WERI-Rb-1 (cell line): ENCODE measurements around the gene STPG4.

Source experiments
- DNase-seq: peaks from one replicate; pipeline ENCODE4 v3.0.0-alpha.2; 2020
- H3K27ac ChIP-seq: fragments of 250-450 bp; sonication (Bioruptor Pico); 2 replicates; pipeline ENCODE4 v1.5.1; 2020; ENCODE audit warnings: mild to moderate bottlenecking, moderate library complexity
- H3K27me3 ChIP-seq: fragments of 250-450 bp; sonication (Bioruptor Pico); 2 replicates; pipeline ENCODE4 v1.5.1; 2021; ENCODE audit warnings: mild to moderate bottlenecking, low read depth, moderate library complexity; ENCODE audit not compliant: insufficient read depth, severe bottlenecking
- H3K36me3 ChIP-seq: fragments of 250-450 bp; sonication (Bioruptor Pico); 2 replicates; pipeline ENCODE4 v1.5.1; 2020; ENCODE audit warnings: mild to moderate bottlenecking, moderate library complexity
- H3K4me3 ChIP-seq: 2 replicates; pipeline ENCODE4 v1.5.1; 2011; ENCODE audit warnings: low read depth, mild to moderate bottlenecking, control low read depth, low read length
- H3K9me3 ChIP-seq: fragments of 250-450 bp; sonication (Bioruptor Pico); 2 replicates; pipeline ENCODE4 v1.5.1; 2021; ENCODE audit warnings: mild to moderate bottlenecking, moderate library complexity; ENCODE audit not compliant: severe bottlenecking
- TF ChIP-seq, protein P1 (sequence below): IDR thresholded peaks from 2 replicates; pipeline ENCODE4 v1.5.1; 2011; ENCODE audit warnings: low read depth, mild to moderate bottlenecking, control low read depth, inconsistent platforms, low read length

Gene STPG4

DNA sequence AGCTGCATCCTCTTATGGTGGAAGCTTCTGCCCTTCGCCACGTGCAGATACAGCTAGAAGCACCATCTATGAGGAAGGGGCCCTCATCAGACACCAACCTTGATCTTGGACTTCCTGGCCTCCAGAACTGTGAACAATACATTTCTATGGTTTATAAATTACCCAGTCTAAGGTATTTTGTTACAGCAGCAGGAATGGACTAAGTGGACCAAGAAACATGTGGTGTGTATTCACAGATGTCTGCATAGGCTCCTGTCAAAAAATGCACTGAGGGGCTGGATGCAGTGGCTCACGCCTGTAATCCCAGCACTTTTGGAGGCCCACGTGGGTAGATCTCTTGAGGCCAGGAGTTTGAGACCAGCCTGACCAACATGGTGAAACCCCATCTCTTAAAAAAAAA lies 57.5 kb downstream of the STPG4 start:
- Histone ChIP-seq H3K27me3 (no peaks in the 10 kb centered on the region), H3K36me3 (no peaks in the 10 kb centered on the region), H3K4me3 (no peak overlapping the region), H3K27ac (no peak overlapping the region), H3K9me3 (peaks cover 2% of the 10 kb centered on the region)
- TF ChIP-seq, protein P1, sequence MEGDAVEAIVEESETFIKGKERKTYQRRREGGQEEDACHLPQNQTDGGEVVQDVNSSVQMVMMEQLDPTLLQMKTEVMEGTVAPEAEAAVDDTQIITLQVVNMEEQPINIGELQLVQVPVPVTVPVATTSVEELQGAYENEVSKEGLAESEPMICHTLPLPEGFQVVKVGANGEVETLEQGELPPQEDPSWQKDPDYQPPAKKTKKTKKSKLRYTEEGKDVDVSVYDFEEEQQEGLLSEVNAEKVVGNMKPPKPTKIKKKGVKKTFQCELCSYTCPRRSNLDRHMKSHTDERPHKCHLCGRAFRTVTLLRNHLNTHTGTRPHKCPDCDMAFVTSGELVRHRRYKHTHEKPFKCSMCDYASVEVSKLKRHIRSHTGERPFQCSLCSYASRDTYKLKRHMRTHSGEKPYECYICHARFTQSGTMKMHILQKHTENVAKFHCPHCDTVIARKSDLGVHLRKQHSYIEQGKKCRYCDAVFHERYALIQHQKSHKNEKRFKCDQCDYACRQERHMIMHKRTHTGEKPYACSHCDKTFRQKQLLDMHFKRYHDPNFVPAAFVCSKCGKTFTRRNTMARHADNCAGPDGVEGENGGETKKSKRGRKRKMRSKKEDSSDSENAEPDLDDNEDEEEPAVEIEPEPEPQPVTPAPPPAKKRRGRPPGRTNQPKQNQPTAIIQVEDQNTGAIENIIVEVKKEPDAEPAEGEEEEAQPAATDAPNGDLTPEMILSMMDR: no peak
- DNase-seq: no peak

- H3K9me3 ChIP-seq: peaks cover 2% of the 10 kb centered on the region
- no peak overlapping the region for H3K4me3 ChIP-seq
- no peak overlapping the region for H3K27ac ChIP-seq
- DNase-seq: no peak
- TF ChIP-seq, protein P1: no peak
- H3K36me3 ChIP-seq: no peaks in the 10 kb centered on the region
- H3K27me3 ChIP-seq: no peaks in the 10 kb centered on the region
Measured at GRCh38 chr2:47096451-47096850, 58.7 kb downstream of the STPG4 start.

DNA sequence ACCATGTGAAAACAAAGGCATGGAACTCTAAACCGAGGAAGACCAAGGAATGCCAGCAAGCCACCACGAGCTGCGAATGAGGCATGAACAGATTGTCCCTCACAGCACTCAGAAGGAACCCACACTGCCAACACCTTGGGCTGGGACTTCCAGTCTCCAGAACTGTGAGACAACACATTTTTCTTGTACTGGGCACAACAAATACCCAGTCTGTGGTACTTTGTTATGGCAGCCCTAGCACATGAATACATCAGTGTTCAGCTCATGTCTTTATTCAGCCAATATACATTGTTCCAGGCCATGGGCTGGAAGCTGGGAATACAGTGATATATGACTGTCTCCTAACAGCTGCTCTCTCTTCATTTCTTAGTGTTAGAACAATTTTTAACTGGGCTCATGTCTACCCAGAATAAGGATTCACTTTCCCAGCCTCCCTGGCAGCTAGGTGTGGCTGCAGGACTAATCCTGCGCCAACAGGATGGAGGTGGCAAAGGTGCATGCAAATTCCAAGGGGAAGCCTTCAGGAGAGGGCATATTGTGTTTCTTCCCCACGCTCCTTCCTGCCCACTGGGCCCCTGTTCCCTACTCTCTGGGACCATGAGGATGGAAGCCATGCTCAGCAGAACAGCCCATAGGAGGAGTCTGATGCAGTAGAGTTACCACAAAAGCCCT lies 59.6 kb downstream of the STPG4 start:
- TF ChIP-seq, protein P1: no peak
- Histone ChIP-seq H3K9me3 (no peaks in the 10 kb centered on the region), H3K27me3 (no peaks in the 10 kb centered on the region), H3K27ac (no peak overlapping the region), H3K36me3 (no peaks in the 10 kb centered on the region), H3K4me3 (no peak overlapping the region)
- DNase-seq: no peak

DNA sequence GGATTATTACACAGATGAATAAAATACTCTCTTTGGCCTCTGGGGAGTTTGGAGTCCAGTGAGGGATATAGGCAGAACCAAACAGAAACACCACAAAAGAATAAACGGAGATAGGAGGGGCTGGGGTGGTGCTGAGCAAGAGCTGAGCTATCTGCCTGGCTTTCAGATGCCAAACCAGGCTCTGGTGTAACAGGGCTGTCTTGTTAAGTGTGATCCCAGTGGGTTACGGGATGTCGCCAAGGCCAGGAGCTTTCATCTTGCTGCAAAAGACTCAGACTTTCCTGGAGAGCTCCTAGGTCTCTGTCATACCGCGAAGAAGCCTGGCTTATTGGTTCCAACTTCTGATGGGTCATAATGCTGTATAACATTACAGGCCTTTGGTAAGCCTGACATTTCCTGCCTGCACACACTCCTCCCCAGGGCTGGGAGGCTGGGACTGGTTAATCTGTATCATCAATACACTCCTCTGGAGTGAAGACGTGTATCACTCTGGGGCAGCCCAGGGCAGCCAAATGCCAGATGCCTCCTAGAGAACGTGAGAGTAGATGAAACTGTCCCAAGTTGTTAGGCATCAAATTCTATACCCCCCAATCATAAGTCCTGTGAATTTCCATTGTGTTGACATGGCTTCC lies 60.5 kb downstream of the STPG4 start:
- Histone ChIP-seq H3K27me3 (no peaks in the 10 kb centered on the region), H3K4me3 (no peak overlapping the region), H3K9me3 (no peaks in the 10 kb centered on the region), H3K27ac (no peak overlapping the region), H3K36me3 (no peaks in the 10 kb centered on the region)
- TF ChIP-seq, protein P1: no peak
- DNase-seq: no peak

DNA sequence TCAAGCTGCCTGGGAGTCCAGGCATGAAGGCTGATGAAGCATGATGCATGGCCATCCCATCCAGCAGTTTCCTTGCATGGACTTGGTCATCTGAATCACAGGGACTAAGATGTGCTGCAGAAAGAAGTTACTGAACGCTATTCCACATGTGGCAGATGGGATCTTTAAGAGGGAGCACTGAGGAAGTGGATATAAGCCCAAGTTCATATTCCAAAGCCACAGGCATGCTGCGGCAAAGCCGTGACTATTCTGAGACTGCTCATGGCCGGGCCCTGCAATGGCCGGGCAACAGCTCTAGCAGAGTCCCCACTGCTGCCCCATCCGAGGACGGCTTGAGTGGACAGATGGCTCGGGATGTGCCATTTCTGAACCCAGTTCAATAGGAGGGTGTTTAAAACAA lies 61.5 kb downstream of the STPG4 start:
- no peaks in the 10 kb centered on the region for H3K36me3 ChIP-seq
- DNase-seq: no peak
- H3K27me3 ChIP-seq: no peaks in the 10 kb centered on the region
- no peak overlapping the region for H3K27ac ChIP-seq
- no peaks in the 10 kb centered on the region for H3K9me3 ChIP-seq
- no peak overlapping the region for H3K4me3 ChIP-seq
- TF ChIP-seq, protein P1: no peak
